Esophagus muscularis mucosa (tissue), 4 donors: ENCODE measurements around the gene TRIB2.

Source experiments
- CTCF ChIP-seq, 3 experiments: fragments of 200-600 bp in 2 of 3; fragments of 450-650 bp in 1 of 3; sonication (generic) in 2 of 3; IDR thresholded peaks; one replicate each; pipeline ENCODE4 v1.5.1; 2017 to 2019; ENCODE audit warnings: antibody characterized with exemption in 3 of 3, mild to moderate bottlenecking in 2 of 3, moderate library complexity in 1 of 3
- EP300 ChIP-seq: sonication (generic); formaldehyde crosslinking; IDR thresholded peaks from one replicate; pipeline ENCODE4 v1.6.1; 2017; ENCODE audit warnings: antibody characterized with exemption
- POLR2A ChIP-seq: fragments of 450-650 bp; IDR thresholded peaks from one replicate; pipeline ENCODE4 v1.6.1; 2017; ENCODE audit warnings: antibody characterized with exemption, moderate library complexity, mild to moderate bottlenecking, low read depth
- POLR2AphosphoS5 ChIP-seq, 2 donors: sonication (generic); formaldehyde crosslinking; IDR thresholded peaks; one replicate each; pipeline ENCODE4 v1.6.1; 2017; ENCODE audit warnings: antibody characterized with exemption in 2 of 2

- TF ChIP-seq CTCF (IDR thresholded peaks at IDR 0.05) (no peak), POLR2AphosphoS5 (IDR thresholded peaks at IDR 0.05) (no peak), POLR2A (no peak), EP300 (no peak)
These were observed 13.5 kb downstream of the TRIB2 start for GRCh38 chr2:12730265-12730664.
